ENCODE measurements around the gene NEK11. TPM values are rescaled to one million over a fixed set of nuclear protein-coding genes. Genes with fewer than 3 reads are reported as not detected.
A peak's percentile ranks its signal among the peaks of the same experiment; 100 is the strongest.

Gene NEK11
- total RNA-seq, 4 donors from 2014 or later, result 4.1 to 8.2 (median 5.2) TPM

DNA sequence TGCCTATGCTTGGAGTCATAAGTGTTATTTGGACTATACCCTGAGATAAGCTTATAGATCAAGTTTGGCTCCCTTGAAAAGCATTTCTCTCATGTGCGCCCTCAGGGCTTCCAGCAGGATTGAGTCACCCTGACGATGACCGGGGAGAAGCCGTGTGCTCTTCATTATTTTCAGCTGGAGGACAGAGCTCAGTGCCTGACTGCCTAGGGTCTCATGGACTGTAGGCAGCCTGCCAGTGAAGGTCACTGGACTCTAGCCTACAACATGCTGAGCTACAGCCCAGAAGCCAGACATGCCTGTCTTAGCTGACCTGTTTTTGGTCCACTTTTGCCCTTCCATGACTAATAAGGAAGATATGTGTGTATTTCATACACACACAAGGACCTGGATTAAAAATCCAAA lies 323.3 kb downstream of the NEK11 start:
- ATAC-seq (ENCODE audit: low FRiP score) (peak; percentile 59), DNase-seq (ENCODE audit: low spot score) (no peak)
- TF ChIP-seq, protein P1, sequence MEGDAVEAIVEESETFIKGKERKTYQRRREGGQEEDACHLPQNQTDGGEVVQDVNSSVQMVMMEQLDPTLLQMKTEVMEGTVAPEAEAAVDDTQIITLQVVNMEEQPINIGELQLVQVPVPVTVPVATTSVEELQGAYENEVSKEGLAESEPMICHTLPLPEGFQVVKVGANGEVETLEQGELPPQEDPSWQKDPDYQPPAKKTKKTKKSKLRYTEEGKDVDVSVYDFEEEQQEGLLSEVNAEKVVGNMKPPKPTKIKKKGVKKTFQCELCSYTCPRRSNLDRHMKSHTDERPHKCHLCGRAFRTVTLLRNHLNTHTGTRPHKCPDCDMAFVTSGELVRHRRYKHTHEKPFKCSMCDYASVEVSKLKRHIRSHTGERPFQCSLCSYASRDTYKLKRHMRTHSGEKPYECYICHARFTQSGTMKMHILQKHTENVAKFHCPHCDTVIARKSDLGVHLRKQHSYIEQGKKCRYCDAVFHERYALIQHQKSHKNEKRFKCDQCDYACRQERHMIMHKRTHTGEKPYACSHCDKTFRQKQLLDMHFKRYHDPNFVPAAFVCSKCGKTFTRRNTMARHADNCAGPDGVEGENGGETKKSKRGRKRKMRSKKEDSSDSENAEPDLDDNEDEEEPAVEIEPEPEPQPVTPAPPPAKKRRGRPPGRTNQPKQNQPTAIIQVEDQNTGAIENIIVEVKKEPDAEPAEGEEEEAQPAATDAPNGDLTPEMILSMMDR (IDR thresholded peaks at IDR 0.05), result no peak

DNA sequence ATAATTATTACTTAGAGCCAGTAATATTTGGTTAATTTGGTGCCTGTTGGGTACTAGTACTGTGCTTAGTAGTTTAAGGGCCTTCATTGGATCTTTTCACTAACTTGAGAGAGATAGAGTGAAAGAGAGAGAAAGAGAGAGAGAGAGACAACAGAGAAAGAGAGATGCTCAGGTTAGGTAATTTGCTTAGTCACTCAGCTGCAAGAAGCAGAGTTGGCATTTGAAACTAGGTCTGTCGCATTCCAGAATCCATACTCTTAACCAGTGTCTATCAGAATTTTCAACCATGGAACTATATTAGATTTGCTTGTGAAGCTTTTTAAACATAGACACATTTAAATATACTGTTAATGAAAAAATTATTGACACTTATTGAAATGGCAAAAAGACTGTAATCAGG lies 323.8 kb downstream of the NEK11 start:
- TF ChIP-seq, protein P1 (IDR thresholded peaks at IDR 0.05), result no peak
- no peak for DNase-seq (ENCODE audit: low spot score)
- no peak for ATAC-seq (ENCODE audit: low FRiP score)

DNA sequence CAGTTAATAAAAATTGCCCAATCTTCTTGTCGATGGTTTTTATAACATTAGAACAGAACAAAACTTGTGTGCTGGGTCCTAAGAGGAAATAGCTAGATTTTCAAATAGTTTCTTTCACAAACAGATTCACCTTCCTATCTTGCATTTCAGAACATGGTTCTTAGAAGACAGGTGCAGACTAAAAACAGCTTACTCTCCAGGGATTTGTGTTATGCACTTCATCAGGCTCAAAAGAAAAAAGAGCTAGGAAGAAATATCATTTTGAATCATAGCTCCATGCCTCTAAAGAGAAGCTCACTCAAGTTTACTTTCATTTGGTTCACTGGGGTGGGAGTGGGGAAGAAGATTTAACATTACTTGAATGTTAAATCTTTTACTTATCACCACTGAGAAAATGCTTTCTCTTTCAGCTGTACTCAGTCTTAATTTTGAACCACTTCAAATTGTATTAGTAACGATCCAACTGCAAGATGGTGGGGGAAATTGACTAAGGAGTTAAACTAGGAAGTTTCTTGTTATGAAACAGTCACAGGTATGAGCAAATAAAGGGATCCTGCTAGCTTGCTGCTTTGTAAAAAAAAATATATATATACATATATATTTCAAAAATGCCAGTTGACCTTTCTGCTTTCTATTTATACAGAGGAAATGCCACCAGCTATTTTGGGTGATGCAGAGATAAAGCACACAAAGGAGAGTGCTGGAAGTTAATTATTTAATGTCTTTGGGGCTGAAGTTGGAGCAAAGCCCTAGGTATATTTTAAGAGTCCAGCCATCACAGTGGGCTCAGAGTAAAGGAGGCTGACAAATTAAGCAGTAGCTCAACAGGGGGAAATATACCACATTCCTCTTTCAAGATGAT lies 326.6 kb downstream of the NEK11 start:
- TF ChIP-seq, protein P1 (IDR thresholded peaks at IDR 0.05), result no peak
- DNase-seq (ENCODE audit: low spot score) (no peak), ATAC-seq (ENCODE audit: low FRiP score) (no peak)

DNA sequence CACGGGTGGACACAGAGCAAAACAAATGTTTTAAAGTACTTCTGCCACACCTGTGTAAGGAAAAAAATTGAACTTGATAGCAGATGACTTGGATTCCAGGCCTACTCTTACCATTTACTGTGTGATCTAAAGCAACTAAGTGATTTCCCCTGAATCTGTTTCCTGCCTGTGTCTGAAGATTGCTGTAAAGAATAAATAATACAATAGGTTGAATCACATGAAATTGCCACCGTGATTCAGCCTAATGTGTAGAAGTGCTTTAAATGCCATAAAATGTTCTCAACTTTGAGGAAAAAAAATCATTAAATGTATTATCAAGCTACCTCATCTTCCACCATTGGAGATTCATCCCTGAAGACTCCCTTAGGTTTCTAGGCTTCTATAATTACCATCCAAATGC lies 327.3 kb downstream of the NEK11 start:
- no peak for ATAC-seq (ENCODE audit: low FRiP score)

DNA sequence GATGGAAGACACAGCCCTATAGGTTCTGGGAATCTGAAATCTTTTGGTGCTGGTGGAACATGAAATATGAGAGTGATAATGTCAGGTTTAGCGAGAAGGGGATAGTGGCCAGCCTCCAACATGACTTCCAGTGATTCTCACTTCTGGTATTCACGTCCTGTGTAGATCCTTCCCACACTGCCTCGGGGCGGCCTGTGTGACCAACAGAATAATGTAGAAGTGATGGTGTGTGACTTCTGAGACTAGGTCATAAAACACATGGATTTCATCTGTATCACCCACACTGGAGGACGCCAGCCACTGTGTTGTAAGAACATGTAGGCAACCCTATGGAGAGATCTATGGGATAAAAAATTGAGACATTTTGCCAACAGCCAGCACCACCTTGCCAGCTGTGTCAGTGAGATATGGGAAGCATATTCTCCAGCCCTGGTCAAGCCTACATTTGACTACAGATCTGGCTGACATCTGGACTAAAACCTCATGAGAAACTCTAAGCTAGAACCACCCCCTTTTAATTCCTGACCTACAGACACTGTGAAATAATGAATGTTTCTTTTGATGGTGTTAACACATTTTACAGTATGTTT lies 329.4 kb downstream of the NEK11 start:
- TF ChIP-seq, protein P1 (IDR thresholded peaks at IDR 0.05), result no peak
- ATAC-seq (ENCODE audit: low FRiP score), result no peak
- no peak for DNase-seq (ENCODE audit: low spot score)

More for the DNA sequence above, 327.3 kb downstream of the NEK11 start:
- DNase-seq (ENCODE audit: low spot score), result no peak
- TF ChIP-seq, protein P1 (IDR thresholded peaks at IDR 0.05), result no peak

DNA sequence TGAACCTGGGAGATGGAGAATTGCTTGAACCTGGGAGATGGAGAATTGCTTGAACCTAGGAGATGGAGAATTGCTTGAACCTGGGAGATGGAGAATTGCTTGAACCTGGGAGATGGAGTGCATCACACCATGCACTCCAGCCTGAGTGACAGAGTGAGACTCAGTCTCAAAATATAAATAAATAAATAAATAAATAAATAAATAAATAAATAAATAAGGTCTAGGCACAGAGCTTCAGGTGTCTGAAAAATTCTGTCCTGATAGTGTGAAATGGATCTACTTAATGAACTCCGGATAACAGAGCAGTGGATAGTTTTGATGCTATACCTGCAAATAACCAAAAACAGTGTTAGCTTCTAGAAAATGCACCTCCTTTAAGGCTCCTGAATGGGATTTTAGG lies 330.6 kb downstream of the NEK11 start:
- DNase-seq (ENCODE audit: low spot score) (no peak), ATAC-seq (ENCODE audit: low FRiP score) (no peak)
- TF ChIP-seq, protein P1 (IDR thresholded peaks at IDR 0.05), result no peak

All from omental fat pad (tissue), 4 donors.